HG03354 (cell line): Measurements from ENCODE around the gene NT5C2.
"Not testable (repeated sequence)": the region's sequence is repeated elsewhere in the genome, so short reads cannot be mapped to it uniquely, and the experiment has no call there.

Source experiments
- ATAC-seq: cut with Tn5 transposase; IDR thresholded peaks from one replicate; pipeline ENCODE4 v1.9.1; 2021; ENCODE audit warnings: mild to moderate bottlenecking; ENCODE audit not compliant: unreplicated experiment, poor library complexity, severe bottlenecking

The NT5C2 gene

GRCh38 chr10:103204353-103205255 is 11.5 kb upstream of the NT5C2 start:
- no peak for ATAC-seq

- no peak for ATAC-seq
Observed at GRCh38 chr10:103203466-103203865, 10.4 kb upstream of the NT5C2 start.

- ATAC-seq: no peak
Observed at GRCh38 chr10:103202319-103202718, 9.2 kb upstream of the NT5C2 start.

GRCh38 chr10:103199488-103199887 is 6.4 kb upstream of the NT5C2 start:
- no peak for ATAC-seq

DNA sequence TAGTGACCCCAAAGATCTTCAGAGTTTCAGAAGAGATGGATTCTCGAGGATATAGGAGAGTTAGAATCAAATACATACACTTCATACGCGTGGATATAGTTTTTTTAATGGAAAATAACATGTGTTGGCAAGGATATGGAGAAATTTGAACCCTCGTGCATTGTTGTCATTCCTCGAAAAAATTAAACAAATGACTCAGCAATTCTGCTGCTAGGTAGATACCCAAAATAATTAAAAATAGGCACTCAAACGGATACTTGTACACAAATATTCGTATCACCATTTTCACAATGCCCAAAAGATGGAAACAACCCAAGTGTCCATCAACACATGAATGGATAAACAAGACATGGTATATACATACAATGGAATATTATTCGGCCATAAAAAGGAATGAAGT is 5.6 kb upstream of the NT5C2 start:
- no peak for ATAC-seq

DNA sequence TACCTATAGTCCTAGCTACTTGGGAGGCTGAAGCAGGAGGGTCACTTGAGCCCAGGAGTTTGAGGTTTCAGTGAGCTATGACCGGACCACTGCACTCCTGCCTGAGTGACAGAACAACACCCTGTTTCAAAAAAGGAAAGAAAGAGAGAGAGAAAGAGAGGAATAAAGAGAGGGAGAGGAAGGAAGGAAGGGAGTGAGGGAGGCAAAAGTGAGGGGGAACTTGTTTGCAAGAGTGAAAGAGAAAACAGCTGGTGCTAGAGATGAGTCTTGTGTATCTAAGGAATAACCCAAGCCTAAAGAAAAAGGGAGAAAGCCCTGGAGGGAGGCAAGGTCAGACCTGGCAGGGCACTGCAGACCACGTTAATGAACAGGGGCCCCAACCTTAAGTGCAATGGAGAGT is 4.8 kb upstream of the NT5C2 start:
- ATAC-seq: no peak

DNA sequence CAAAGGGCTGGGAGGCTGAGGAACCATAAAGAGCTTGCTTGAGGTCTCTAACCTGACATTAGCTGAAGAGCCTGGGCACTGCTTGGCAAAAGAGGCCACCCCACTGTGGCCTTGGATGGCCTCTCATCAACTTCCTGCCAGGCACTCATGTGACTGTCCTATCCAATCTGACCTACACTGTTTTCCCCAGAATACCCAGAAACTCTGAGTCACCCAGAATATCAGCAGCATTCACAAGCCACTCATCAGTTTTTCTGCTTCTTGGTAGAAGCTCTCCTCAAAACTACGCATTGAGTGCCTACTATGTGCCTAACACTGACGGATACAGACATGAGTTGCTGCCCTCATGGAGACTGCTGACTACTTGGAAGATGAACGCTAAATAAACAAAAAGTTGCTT is 4.1 kb upstream of the NT5C2 start:
- ATAC-seq: no peak

DNA sequence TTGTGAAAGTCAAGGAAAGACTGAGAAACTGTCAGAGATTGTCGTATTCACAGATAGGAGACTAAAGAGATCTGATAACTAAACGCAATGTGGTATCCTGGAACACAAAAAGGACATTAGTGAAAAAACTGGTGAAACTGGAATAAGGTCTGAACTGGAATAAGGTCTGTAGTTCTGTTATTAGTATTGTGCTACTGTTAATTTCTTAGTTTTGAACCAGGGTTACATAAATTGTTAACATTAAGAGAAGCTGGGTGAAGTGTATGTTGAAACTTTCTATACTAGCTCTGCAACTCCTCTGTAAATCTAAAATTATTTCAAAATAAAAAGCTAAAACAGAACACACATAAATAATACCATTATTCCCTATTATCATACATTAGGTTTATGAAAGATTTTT is 3.4 kb upstream of the NT5C2 start:
- ATAC-seq: no peak

DNA sequence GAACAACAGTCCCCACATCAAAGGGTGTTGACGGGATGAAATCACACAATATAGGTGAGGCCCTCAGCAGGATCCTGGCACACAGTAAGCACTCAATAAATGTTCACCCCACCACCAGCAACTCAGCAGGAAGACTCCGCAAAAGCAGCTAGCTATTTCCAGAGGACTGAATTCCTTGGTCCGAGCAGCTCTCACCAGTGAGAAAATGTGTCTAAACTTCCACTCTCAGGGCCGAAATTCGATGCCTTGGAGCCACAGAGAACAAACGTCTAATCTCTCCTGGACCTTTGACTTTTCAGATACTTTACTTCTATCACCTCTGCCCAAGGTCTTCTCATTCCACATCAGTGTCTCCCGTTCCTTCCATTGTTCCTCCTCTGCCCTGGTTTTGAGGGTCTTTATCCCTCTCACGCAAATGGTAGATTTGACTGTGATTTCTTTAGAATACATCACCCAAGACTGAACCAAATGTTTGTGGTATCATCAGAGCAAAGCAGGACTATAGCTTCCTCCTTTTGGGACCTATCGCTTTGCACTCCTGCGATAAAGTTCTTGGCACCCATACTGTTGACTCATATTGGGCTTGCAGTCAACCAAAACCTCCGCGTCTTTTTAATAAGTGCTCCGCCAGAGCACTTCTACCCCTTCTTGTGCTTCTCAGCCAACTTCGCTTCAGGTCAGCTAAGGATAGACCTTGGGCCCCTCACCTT is 903 bp upstream of the NT5C2 start:
- no peak for ATAC-seq

DNA sequence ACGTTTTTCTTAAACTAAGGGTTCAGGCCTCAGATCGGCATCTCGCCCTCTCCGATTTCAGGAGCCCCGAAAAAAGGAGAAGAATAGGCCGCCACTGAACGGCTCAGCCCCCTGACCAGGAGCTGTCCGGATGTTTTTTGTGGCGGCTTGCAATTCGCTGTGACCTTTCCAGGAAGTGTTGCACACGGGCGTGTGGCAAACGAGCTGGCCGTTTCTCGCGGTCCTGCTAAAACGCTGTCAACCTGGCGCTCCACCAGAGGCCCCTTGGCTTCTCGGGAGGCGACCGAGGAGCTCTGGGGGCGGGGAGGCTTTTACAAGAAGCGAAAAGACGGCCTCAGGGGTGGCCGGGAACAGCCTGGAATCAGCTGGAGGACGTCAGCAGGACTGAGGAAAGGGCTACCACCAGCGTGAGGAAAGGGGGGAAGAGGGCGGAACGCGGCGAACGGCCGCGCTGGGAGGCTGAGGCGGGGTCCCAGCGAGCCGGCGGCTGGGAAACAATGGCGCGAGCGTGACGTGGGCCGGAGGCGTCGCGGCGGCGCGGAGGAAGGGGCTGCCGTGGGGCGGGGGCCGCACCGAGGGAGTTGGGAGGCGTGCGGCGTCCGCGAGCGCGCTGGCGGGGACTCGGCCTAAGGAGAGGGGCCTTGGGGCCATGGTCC is 493 bp downstream of the NT5C2 start:
- ATAC-seq: peak; percentile 80

DNA sequence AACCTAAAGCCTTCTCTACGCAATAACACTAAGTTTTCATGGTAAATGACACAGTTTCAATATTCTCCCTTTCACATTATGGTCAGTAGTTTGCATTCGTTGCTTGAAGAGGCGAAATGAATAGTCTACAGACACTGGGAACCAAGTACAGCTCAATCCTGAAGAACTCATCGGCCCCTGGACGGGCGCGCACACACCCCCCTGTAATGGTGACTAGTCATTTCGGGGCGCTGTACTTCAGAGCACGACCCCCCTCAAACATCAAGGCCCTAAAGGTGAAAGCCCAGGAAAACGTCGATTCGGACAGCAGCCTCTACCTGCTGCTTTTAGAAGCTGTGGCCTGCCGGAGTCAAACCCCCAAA is 1.0 kb downstream of the NT5C2 start:
- ATAC-seq: no peak

- not testable (repeated sequence) for ATAC-seq
Observed at GRCh38 chr10:103191198-103191597, 1.9 kb downstream of the NT5C2 start.

DNA sequence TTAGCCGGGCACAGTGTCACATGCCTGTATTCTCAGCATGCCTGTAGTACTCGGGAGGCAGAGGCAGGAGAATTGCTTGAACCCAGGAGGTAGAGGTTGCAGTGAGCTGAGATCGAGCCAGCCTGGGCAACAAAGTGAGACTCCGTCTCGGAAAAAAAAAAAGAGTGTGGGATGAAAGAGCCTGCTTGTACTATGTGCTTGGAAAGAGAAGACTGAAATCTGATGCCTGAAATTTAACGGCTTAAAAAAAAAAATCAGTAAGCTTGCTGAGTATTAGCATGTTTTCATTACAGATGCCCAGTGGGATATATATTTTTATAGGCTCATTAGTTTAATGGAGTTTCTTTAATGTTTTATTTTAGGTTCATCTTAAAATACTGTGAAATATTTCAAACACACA is 4.2 kb downstream of the NT5C2 start:
- no peak for ATAC-seq

GRCh38 chr10:103186128-103186527 is 6.9 kb downstream of the NT5C2 start:
- no peak for ATAC-seq

DNA sequence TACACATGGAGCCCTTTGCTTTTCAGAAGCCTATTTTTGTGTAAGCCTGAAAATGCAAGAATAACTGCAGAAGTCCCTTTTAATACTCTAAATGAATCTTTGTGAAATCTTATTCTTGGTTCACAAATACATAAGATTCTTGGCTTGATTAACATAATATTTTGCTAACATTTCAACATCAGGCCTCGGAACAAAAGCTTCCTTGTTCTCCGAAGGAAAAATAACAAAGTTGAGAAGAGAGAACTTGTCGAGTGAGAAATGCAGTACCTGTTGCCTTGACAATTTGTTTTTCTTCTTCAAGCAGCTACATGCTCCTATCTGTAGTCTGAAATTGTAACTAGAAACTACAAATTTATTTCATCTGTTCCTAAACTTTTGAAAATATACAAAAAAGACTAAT is 8.5 kb downstream of the NT5C2 start:
- no peak for ATAC-seq

- not testable (repeated sequence) for ATAC-seq
Observed at GRCh38 chr10:103183991-103184451, 9.1 kb downstream of the NT5C2 start.

DNA sequence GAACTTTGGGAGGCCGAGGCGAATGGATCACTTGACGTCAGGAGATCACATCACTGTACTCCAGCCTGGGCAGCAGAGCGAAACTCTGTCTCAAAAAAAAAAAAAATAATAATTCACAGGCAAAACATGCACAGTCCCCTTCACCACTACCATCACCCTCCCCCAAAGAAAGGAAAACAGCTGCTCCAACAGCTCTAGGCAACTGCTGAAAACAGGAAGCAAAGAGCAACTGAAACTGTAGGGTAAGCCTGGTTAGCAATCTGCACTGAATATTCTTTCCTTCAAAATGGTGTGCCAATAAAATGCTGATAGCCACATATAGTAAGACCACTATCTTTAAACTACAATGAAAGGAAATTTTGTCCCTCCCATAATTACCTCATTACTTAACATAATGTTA is 11.8 kb downstream of the NT5C2 start:
- peak; percentile 92 for ATAC-seq

DNA sequence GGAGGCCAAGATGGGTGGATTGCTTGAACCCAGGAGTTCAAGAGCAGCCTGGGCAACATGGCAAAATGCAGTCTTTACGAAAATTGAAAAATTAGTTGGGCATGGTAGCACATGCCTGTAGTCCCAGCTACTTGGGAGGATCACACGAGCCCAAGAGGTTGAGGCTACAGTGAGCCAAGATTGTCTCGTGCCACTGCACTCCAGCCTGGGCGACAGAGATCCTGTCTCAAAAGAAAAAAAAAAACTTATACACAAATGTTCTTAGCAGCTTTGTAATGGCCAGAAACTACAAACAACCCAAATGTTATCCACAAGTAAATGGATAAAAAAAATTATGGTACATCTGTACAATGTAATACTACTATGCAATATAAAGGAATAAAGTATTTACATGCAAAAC is 12.6 kb downstream of the NT5C2 start:
- ATAC-seq: no peak

DNA sequence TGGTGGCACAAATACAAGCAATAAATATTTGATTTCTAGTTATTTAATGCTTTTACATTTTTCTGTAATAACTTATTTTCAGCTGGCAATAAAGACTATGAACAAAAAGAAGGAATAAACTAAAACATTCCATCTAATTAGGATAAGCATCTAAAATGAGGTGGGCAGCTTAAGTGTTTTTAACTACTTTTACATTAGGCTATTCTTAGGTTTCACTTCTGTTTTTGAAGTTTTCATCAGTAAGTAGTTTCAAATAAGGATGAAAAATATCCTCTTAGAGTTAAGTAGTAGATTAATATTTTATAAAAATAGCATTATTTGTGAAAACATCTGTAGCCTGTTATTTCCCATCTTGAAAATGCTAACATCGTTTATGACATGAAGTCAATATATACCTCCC is 15.9 kb downstream of the NT5C2 start:
- no peak for ATAC-seq

DNA sequence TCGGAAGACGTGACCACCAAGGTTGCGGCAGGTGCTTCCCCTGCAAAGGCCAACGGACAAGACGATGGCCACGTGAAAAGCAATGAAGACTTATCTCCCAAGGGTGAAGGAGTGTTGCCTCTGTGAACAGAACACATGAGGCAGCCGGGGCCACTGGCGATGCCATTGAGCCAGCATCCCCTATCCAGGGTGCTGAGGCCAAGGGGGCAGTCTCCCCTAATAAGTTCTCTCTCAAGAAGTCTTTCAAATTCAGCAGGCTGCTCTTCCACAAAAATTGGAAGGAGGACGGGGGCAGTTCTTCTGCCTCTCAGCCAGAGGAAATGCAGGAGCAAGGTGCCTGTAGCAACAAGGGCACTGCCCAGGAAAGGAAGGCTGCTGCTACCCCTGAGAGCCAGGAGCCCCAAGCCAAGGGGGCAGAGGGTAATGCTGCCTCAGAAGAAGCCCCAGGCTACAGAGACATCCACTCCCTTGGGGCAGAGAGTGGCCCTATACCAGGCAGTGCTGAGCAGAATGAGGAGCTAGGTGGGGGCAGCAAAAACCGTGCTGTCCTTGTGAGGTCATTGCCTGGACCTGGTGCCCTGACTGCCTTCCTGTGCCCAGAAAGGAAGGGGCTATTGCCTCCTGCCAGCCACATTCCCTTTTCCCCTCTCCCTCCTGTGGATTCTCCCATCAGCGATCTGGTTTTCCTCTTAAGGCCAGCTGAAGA is 17.3 kb downstream of the NT5C2 start:
- no peak for ATAC-seq
